HG03097 (cell line): ENCODE data around the gene B4GAT1.
"Not testable (repeated sequence)": the region's sequence is repeated elsewhere in the genome, so short reads cannot be mapped to it uniquely, and the experiment has no call there.

ENCODE experiments used
- ATAC-seq: cut with Tn5 transposase; IDR thresholded peaks from one replicate; pipeline ENCODE4 v1.9.1; 2021; ENCODE audit not compliant: unreplicated experiment, low FRiP score

Gene B4GAT1

GRCh38 chr11:66326261-66327111 is 20.9 kb downstream of the B4GAT1 start:
- no peak for ATAC-seq

GRCh38 chr11:66325263-66325671 is 22.2 kb downstream of the B4GAT1 start:
- ATAC-seq: no peak

GRCh38 chr11:66324664-66325063 is 22.8 kb downstream of the B4GAT1 start:
- no peak for ATAC-seq

- ATAC-seq: no peak
Observed at GRCh38 chr11:66323684-66324083, 23.7 kb downstream of the B4GAT1 start.

GRCh38 chr11:66322732-66323427 is 24.5 kb downstream of the B4GAT1 start:
- ATAC-seq: no peak

GRCh38 chr11:66321606-66322005 is 25.8 kb downstream of the B4GAT1 start:
- ATAC-seq: no peak

- ATAC-seq: not testable (repeated sequence)
Observed at GRCh38 chr11:66320748-66321147, 26.7 kb downstream of the B4GAT1 start.

- not testable (repeated sequence) for ATAC-seq
Observed at GRCh38 chr11:66320289-66320688, 27.1 kb downstream of the B4GAT1 start.

- no peak for ATAC-seq
Observed at GRCh38 chr11:66318600-66318970, 28.8 kb downstream of the B4GAT1 start.

- ATAC-seq: no peak
Observed at GRCh38 chr11:66317723-66318599, 29.5 kb downstream of the B4GAT1 start.

GRCh38 chr11:66317322-66317722 is 30.1 kb downstream of the B4GAT1 start:
- no peak for ATAC-seq

GRCh38 chr11:66316849-66317251 is 30.6 kb downstream of the B4GAT1 start, which contains the start of gene CD248:
TSS of gene CD248 (minus strand) at chr11:66317044. CDS start at chr11:66317027, 17 bp downstream.
- no peak for ATAC-seq

GRCh38 chr11:66315921-66316811 is 31.3 kb downstream of the B4GAT1 start:
- no peak for ATAC-seq

- no peak for ATAC-seq
Observed at GRCh38 chr11:66315498-66315885, 31.9 kb downstream of the B4GAT1 start.

GRCh38 chr11:66314561-66315497 is 32.6 kb downstream of the B4GAT1 start:
- no peak for ATAC-seq

- ATAC-seq: no peak
Observed at GRCh38 chr11:66314186-66314501, 33.3 kb downstream of the B4GAT1 start.

- no peak for ATAC-seq
Observed at GRCh38 chr11:66313321-66314185, 33.9 kb downstream of the B4GAT1 start.
